ENCODE data around the gene KRT3. TPM values are rescaled to one million over a fixed set of nuclear protein-coding genes. Genes with fewer than 3 reads are reported as not detected.

Gene KRT3
- total and polyA plus RNA-seq, 2 donors (not counting 1 experiment from before 2014, with no cell fraction given) = not detected

DNA sequence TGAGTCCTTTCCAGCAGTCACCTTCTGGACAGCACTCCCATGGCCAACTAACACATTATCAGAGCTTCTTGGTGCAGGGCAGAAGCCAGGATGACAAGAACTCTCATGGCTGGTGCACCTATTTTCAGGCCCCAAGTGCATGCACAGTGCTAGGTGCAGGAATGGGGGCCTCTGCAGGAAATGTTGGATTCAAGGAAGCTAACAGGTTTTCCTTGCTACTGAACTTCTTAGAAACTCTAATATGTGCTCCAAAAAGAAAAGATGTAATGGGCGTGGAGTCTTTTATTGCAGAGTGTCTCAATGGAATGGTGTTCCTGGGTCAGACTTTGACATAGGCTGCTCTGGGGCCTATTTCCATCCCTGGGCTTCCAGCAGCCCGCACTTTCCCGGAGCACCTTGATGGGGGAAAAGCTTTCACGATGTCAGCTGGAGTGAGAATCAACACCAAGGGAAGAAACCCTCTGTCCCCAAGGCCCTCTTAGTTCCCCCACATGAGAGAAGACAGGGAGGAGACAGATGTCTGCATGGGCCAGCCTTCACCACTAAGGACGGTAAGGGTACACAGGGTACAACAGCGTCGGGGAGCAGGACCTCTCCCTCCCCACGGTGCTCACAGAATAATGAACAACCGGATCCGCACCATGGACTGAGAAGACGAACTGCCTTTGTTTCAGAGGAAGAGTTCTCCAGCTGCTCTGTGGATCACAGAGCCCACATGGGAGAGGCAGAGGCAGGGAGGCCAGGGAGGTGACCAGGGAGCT lies 6.9 kb downstream of the KRT3 start:
- no peak overlapping the region for H3K9ac ChIP-seq (ENCODE audit: low read length)
- H3K27me3 ChIP-seq (replicated peaks in 1 of 4; ENCODE audit: control extremely low read depth in 1 of 4, control insufficient read depth in 3 of 4, insufficient read depth in 4 of 4, low read length in 3 of 4) = peaks cover 0 to 13% (median 5%) of the 10 kb centered on the region in 4 experiments
- H3K27ac ChIP-seq (ENCODE audit: low read length in 2 of 2) = no peak overlapping the region
- no peaks in the 10 kb centered on the region for H3K4me1 Mint-ChIP-seq
- H3K4me3 ChIP-seq (ENCODE audit: control extremely low read depth in 1 of 5, extremely low read depth in 1 of 5, insufficient read depth in 1 of 5, low read depth in 2 of 5, low read length in 4 of 5) = no peak overlapping the region
- no peak for TF ChIP-seq EZH2 (IDR thresholded peaks at IDR 0.05; ENCODE audit: borderline replicate concordance, insufficient read depth, low read depth, low read length, poor library complexity, severe bottlenecking)
- TF ChIP-seq, protein P1, sequence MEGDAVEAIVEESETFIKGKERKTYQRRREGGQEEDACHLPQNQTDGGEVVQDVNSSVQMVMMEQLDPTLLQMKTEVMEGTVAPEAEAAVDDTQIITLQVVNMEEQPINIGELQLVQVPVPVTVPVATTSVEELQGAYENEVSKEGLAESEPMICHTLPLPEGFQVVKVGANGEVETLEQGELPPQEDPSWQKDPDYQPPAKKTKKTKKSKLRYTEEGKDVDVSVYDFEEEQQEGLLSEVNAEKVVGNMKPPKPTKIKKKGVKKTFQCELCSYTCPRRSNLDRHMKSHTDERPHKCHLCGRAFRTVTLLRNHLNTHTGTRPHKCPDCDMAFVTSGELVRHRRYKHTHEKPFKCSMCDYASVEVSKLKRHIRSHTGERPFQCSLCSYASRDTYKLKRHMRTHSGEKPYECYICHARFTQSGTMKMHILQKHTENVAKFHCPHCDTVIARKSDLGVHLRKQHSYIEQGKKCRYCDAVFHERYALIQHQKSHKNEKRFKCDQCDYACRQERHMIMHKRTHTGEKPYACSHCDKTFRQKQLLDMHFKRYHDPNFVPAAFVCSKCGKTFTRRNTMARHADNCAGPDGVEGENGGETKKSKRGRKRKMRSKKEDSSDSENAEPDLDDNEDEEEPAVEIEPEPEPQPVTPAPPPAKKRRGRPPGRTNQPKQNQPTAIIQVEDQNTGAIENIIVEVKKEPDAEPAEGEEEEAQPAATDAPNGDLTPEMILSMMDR (IDR thresholded peaks at IDR 0.05) = no peak
- DNase-seq (no peak), ATAC-seq (ENCODE audit: low read depth) (no peak)
- no peak overlapping the region for H2AFZ ChIP-seq (ENCODE audit: insufficient read depth, low read depth, low read length, poor library complexity, severe bottlenecking)
- H3K9me3 Mint-ChIP-seq (ENCODE audit: insufficient read depth) = peaks cover 2% of the 10 kb centered on the region
- H4K20me1 ChIP-seq (ENCODE audit: control insufficient read depth, insufficient read depth, low read length, poor library complexity, severe bottlenecking) = no peaks in the 10 kb centered on the region
- H3K9me3 ChIP-seq (ENCODE audit: control extremely low read depth in 1 of 3, control insufficient read depth in 2 of 3, insufficient read depth in 1 of 3, low read length in 2 of 3) = peaks cover 0 to 5% (median 0%) of the 10 kb centered on the region in 3 donors
- no peaks in the 10 kb centered on the region for H3K36me3 ChIP-seq (replicated peaks in 1 of 2; ENCODE audit: control extremely low read depth in 1 of 2, control insufficient read depth in 1 of 2, extremely low read depth in 1 of 2, insufficient read depth in 2 of 2, low read length in 1 of 2)
- POLR2A ChIA-PET = no interaction called here
- no peaks in the 10 kb centered on the region for H3K79me2 ChIP-seq (ENCODE audit: control insufficient read depth, insufficient read depth, low read length)
- no peaks in the 10 kb centered on the region for H3K4me1 ChIP-seq (ENCODE audit: control insufficient read depth in 2 of 2, insufficient read depth in 2 of 2, low read length in 2 of 2)
- H3K4me3 Mint-ChIP-seq = no peak overlapping the region
- CTCF ChIA-PET = no interaction called here
- H3K27me3 Mint-ChIP-seq = peaks cover 44% of the 10 kb centered on the region
- 100% methylated on average over 4 of the region's 11 CpGs for WGBS (ENCODE audit: insufficient coverage)
- no peak overlapping the region for H3K4me2 ChIP-seq (replicated peaks; ENCODE audit: low read depth, low read length, poor library complexity, severe bottlenecking)
- intact Hi-C loops (cut with micrococcal nuclease) = no loop called here
- no peak overlapping the region for H3K27ac Mint-ChIP-seq

DNA sequence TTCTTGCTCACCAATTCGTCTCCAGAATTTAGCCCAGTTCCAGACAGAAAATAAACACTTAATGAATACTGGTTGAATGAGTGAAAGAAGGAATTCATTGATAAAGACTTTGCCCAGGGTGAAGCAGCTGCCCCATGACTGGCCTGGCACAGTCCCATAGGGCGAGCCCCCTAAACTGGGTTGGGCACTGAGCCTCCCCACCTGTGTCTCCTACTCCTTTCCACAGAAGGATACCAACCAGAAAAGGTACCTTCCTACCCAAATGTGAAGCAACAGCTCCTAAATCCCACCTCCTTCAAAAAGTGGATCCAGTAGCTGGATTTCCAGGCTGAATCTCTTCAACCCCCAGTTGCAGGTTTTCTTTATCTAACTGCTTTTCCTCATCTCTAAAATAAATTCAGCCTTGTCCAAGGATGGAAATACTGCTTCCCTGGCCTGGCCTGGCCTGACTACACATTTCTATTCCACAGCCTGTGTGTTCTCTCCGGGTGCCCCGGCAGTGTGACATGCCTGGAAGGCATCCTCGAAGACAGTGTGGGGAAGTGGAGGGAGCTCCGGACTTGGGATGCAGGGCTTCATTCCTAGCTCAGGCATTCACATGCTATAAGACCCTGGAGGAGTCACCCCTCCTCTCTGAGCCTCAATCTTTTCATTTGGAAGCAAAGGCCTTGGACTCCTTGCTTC lies 7.6 kb downstream of the KRT3 start:
- Mint-ChIP-seq H3K4me3 (no peak overlapping the region), H3K27ac (no peak overlapping the region), H3K9me3 (ENCODE audit: insufficient read depth) (peaks cover 2% of the 10 kb centered on the region), H3K27me3 (peaks cover 47% of the 10 kb centered on the region), H3K4me1 (no peaks in the 10 kb centered on the region)
- TF ChIP-seq, protein P1 (IDR thresholded peaks at IDR 0.05) = no peak
- TF ChIP-seq EZH2 (IDR thresholded peaks at IDR 0.05; ENCODE audit: borderline replicate concordance, insufficient read depth, low read depth, low read length, poor library complexity, severe bottlenecking) = no peak
- 67% methylated on average over 1 of the region's 6 CpGs for WGBS (ENCODE audit: insufficient coverage)
- Histone ChIP-seq H3K27me3 (replicated peaks in 1 of 4; ENCODE audit: control extremely low read depth in 1 of 4, control insufficient read depth in 3 of 4, insufficient read depth in 4 of 4, low read length in 3 of 4) (peaks cover 0 to 13% (median 5%) of the 10 kb centered on the region in 4 experiments), H4K20me1 (ENCODE audit: control insufficient read depth, insufficient read depth, low read length, poor library complexity, severe bottlenecking) (no peaks in the 10 kb centered on the region), H3K36me3 (replicated peaks in 1 of 2; ENCODE audit: control extremely low read depth in 1 of 2, control insufficient read depth in 1 of 2, extremely low read depth in 1 of 2, insufficient read depth in 2 of 2, low read length in 1 of 2) (no peaks in the 10 kb centered on the region), H3K9me3 (ENCODE audit: control extremely low read depth in 1 of 3, control insufficient read depth in 2 of 3, insufficient read depth in 1 of 3, low read length in 2 of 3) (peaks cover 0 to 5% (median 0%) of the 10 kb centered on the region in 3 donors), H3K9ac (ENCODE audit: low read length) (no peak overlapping the region), H3K27ac (ENCODE audit: low read length in 2 of 2) (no peak overlapping the region), H3K79me2 (ENCODE audit: control insufficient read depth, insufficient read depth, low read length) (no peaks in the 10 kb centered on the region), H3K4me3 (ENCODE audit: control extremely low read depth in 1 of 5, extremely low read depth in 1 of 5, insufficient read depth in 1 of 5, low read depth in 2 of 5, low read length in 4 of 5) (no peak overlapping the region), H3K4me2 (replicated peaks; ENCODE audit: low read depth, low read length, poor library complexity, severe bottlenecking) (no peak overlapping the region), H3K4me1 (ENCODE audit: control insufficient read depth in 2 of 2, insufficient read depth in 2 of 2, low read length in 2 of 2) (no peaks in the 10 kb centered on the region), H2AFZ (ENCODE audit: insufficient read depth, low read depth, low read length, poor library complexity, severe bottlenecking) (no peak overlapping the region)
- ChIA-PET CTCF (no interaction called here), POLR2A (no interaction called here)
- ATAC-seq (ENCODE audit: low read depth) (no peak), DNase-seq (no peak)
- intact Hi-C loops (cut with micrococcal nuclease) = no loop called here
